Activated T-cell treated with anti-CD3 and anti-CD28 coated beads for 1 hour (primary cell): ENCODE results near the gene SAAL1.
A peak's percentile ranks its signal among the peaks of the same experiment; 100 is the strongest.
"Not testable (repeated sequence)": the region's sequence is repeated elsewhere in the genome, so short reads cannot be mapped to it uniquely, and the experiment has no call there.

Experiments used
- DNase-seq: peaks from one replicate; pipeline ENCODE4 v3.0.0-alpha.2; 2020; ENCODE audit warnings: low read depth

Gene SAAL1, protein sequence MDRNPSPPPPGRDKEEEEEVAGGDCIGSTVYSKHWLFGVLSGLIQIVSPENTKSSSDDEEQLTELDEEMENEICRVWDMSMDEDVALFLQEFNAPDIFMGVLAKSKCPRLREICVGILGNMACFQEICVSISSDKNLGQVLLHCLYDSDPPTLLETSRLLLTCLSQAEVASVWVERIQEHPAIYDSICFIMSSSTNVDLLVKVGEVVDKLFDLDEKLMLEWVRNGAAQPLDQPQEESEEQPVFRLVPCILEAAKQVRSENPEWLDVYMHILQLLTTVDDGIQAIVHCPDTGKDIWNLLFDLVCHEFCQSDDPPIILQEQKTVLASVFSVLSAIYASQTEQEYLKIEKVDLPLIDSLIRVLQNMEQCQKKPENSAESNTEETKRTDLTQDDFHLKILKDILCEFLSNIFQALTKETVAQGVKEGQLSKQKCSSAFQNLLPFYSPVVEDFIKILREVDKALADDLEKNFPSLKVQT

DNA sequence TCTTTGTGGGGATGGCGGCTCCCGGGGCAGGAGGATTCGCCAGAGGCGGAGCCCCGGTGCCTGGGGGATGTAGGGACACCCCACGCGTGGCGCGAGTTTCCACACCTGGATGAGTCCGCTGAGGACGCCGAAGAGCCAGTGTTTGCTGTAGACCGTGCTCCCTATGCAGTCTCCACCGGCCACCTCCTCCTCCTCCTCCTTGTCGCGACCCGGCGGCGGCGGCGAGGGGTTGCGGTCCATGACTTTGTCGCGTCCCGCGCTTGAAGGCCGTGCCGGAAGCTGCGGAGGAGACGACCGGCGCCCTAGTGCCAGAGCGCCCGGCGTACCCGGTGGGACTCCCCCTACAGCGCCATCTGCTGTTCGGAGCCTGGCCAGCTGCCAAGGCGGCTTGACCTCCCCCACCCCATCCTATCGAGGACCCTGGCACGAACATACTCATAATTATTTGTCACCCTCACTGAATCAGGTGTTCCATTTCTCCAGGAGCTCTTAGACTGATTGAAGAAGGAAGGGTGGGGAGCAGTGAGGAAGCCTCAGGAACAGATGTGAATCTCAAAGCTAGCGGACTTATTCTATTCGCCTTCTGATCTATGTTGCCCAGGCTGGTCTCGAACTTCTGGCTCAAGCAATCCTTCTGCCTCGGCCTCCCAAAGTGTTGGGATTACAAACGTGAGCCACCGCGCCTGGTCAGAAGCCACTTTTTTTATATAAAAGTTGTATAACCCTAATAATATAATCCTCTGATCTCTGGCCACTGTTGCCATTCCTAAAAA is at the start of gene SAAL1:
SAAL1 (minus strand) TSS at position 281 of the 773 bp plus-strand sequence; CDS start at position 240, 41 bp downstream.
- DNase-seq, result peak; percentile 90

DNA sequence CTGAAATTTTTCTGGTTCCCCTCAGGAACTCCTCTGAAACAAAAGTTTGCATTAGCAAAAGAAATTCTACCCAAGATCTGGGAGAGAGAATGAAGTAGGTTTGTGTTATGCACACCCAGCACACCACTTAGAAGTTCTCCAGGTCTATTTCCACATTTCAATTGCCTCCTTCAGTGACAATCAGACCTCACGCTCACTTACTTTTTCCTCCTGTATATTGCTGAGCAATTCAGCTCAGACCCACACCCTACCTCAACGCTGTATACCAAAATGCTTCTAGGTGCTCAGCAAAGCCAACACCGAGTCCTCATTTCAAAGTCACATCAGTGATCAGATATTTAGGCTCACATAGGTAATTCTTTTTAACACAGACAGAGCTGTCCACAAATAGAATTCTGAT is 45.7 kb upstream of the SAAL1 start:
- DNase-seq, result no peak

DNA sequence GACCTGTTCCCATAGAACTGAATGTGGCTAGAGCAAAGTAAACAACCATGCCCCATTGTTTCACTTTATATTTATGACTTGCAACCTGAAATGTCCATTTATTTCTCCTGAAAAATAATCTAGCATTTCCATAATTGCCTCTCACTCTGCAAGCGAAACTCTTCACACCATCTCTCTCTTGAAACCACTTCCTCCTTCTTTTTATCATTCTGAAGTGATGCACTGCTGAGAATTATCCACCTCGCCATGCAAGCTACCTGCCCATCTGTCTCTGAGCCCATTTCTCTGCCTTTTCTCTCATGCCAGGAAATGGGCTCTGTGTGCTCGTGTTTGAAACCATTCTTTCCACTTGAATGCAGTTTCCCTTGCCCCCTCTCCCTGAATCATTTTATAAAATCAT is 40.0 kb upstream of the SAAL1 start:
- no peak for DNase-seq

DNA sequence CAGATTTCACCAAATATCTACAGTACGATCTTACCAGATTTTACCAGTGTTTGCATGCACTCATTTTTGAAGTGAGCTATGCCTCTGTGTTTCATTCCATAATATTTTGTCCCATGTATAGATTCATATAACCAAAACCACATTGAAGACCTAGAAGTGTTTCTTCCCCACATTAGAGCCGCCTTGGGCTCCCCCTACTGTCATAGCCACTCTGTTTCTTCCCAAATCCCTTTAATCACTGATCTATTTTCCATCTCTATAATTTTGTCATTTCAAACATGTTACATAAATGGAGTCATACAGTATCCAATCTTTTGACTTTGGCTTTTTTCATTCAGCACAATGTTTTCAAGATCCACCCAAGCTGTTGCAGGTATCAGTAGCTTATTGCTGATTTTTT is 39.1 kb upstream of the SAAL1 start:
- DNase-seq, result no peak

DNA sequence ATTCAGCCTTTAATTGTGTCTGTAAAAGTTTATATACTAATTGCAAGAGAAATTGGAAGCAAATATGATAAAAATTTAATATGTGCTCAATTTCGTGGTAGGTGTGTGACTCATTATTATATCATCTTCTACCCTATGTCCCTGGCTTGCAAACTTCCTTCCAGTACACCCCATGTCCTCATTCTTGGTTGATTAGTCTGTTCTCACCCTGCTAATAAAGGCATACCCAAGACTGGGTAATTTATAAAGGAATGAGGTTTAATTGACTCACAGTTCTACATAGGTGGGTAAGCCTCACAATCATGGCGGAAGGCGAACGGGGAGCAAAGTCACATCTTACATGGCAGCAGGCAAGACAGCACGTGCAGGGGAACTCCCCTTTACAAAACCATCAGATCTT is 38.4 kb upstream of the SAAL1 start:
- no peak for DNase-seq

DNA sequence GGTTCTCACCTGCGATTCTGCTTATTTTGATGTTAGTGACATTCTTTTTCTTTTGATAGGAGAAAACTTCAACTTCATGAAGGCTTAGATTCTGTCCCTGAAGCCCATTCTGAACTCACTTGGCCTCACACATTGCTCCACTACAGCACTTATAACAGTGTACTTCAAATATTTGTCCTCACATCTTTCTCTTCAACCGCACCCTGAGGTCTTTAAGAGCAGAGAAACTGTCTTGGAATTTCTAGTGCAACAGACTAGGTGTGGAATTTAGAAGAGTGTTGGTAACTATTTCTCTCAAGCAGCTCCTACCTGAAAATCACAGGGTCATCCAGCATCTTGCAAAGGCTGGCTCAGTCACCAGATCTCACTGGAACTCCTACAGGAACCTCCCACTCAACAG is 34.3 kb upstream of the SAAL1 start:
- no peak for DNase-seq

DNA sequence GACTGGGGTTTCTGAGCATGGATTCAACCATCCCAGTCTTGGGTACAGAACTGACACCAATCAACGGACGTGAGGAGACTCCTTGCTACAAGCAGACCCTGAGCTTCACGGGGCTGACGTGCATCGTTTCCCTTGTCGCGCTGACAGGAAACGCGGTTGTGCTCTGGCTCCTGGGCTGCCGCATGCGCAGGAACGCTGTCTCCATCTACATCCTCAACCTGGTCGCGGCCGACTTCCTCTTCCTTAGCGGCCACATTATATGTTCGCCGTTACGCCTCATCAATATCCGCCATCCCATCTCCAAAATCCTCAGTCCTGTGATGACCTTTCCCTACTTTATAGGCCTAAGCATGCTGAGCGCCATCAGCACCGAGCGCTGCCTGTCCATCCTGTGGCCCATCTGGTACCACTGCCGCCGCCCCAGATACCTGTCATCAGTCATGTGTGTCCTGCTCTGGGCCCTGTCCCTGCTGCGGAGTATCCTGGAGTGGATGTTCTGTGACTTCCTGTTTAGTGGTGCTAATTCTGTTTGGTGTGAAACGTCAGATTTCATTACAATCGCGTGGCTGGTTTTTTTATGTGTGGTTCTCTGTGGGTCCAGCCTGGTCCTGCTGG is 31.4 kb upstream of the SAAL1 start:
- no peak for DNase-seq

DNA sequence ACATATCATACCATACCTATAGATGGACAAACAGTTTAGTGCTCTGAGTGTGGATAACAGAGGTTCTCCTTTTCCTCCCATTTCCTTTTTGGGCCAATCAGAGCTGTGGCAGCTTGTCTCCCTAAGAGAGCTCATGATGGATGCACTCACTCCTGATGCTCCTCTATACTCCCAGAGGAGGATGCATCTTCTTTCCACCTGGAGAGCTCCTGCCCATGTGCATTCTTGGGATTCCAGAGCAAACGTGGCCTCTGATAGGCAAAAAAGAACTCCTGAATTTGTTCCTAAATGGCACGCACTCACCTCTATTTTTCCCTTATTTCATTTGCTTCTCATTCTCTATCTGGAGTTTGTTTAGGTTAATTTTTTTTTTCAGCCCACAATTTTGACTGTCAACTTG is 29.4 kb upstream of the SAAL1 start:
- no peak for DNase-seq

DNA sequence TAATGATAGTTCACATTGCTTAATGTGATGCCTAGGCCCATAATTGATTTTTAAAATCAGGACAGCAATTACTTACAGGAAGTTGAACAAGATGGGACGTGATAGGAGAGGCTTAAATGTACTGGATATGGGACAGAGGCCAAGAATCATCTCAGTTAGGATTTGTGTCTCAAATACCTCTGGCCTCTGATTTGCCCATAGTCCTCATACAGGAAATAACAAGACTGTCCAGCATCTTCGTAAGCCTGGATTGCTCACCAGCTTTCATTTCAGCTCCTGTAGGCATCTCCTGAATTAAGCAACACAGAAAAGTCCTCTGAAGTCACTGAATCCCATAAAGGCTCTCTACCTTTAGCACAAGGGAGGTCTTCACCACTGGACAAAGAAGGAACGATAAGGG is 26.5 kb upstream of the SAAL1 start, which contains the start of gene MRGPRX3:
MRGPRX3 (plus strand) TSS at position 231 of the 400 bp plus-strand sequence. CDS start 4,632 bp downstream, outside the sequence.
- no peak for DNase-seq

DNA sequence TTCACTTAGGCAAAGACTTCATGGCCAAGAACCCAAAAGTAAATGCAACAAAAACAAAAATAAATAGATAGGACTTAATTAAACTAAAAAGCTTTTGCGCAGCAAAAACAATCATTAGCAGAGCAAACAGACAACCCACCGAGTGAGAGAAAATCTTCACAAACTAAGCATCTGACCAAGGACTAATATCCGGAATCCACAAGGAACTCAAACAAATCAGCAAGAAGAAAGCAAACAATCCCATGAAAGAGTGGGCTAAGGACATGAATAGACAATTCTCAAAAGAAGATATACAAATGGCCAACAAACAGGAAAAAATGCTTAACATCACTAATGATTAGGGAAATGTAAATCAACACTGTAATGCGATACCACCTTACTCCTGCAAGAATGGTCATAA is 25.2 kb upstream of the SAAL1 start:
- not testable (repeated sequence) for DNase-seq

DNA sequence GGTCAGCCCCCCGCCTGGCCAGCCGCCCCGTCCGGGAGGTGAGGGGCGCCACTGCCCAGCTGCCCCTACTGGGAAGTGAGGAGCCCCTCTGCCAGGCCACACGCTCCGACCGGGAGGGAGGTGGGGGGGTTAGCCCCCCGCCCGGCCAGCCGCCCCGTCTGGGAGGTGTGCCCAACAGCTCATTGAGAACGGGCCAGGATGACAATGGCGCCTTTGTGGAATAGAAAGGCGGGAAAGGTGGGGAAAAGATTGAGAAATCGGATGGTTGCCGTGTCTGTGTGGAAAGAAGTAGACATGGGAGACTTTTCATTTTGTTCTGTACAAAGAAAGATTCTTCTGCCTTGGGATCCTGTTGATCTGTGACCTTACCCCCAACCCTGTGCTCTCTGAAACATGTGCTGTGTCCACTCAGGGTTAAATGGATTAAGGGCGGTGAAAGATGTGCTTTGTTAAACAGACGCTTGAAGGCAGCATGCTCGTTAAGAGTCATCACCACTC is 15.5 kb upstream of the SAAL1 start:
- DNase-seq, result not testable (repeated sequence)

DNA sequence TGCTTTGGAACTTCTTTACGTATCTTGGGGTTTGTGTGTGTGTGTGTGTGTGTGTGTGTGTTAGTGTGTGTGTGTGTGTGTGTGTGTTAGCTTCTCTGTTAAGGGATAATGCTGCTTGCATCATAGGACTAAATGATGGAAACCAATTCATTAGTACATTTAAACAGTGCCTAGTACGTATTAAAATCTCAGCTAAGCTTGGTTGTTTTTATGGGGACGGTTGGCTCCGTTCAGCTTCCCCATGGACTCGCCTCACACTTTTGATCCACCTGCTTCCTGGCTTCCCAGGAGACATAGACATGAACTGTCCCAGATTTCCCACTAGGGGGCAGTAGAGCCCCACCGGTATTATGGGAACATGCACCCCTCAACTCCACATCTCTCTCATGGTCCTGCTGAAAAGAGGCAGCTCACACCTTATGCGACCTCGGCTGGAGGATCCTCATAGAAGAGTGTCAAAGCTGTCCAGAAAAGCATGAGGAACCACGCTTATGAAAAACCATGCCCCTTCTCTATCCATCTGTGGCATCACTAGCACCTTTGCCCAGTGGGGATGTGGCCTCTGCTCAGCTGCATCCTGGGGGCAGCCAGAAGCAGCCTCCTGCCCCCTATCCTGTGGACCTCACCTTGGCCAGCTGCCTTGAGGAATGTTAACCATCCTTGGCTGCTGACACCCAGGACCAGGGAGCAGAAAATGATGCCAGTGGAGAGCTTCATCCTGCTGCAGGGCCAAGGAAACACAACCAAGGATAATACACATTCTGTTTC is 9.7 kb upstream of the SAAL1 start:
- peak; percentile 49 for DNase-seq

DNA sequence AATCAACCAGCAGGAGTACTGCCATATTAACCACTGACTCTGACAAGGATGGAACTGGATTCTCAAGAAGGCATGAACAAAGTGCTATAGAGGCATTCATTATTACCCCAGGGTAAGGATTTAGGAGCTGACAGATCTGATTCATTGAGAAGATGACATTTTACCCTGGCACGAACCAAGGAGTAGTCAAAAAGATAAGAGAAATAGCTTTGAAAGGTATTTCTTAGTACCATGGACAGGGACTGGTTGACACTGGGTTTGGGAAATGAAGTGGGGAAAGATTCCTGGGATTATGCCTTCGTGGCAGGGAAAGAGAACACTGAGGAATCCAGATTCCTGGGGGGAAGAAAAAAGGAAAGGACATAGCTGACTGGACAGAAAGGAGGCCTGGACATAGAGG is 5.1 kb upstream of the SAAL1 start:
- DNase-seq, result no peak

DNA sequence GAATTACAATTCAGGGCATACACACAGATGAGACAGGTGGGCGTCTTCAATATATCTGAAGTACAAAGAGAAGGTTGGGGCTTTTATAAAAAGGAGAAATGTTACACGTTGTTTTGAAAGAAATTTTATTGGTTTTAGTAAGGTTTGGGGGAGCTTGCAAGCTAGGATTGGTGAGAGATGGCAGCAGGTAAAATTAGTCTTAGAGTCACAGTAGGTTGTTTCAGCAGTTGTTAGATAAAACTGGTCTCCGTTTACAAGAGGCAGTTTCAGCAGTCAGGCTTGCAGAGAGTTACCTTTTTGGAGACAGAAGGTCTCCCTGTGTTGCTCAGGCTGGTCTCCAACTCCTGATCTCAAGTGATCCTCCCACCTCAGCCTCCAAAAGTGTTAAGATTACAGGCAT is 2.4 kb upstream of the SAAL1 start:
- DNase-seq, result no peak

DNA sequence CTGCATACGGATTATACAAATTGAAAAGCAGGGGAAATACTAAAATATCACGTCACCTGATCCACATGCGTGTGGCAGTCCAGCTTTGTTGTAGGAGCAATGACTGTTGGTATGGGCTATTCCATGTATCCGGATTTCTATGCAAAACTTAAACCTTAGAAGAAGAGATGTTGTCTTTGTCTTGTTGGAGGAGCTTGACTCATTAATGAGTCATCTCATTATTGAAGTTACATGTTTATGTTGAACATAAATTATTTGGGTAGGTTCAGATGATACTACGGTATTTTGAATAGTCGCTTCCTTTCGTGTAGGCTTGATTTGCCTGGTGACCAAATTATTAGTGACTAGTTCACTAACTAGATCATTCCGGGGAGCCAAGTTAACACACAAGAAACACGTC is 806 bp upstream of the SAAL1 start:
- DNase-seq, result no peak

DNA sequence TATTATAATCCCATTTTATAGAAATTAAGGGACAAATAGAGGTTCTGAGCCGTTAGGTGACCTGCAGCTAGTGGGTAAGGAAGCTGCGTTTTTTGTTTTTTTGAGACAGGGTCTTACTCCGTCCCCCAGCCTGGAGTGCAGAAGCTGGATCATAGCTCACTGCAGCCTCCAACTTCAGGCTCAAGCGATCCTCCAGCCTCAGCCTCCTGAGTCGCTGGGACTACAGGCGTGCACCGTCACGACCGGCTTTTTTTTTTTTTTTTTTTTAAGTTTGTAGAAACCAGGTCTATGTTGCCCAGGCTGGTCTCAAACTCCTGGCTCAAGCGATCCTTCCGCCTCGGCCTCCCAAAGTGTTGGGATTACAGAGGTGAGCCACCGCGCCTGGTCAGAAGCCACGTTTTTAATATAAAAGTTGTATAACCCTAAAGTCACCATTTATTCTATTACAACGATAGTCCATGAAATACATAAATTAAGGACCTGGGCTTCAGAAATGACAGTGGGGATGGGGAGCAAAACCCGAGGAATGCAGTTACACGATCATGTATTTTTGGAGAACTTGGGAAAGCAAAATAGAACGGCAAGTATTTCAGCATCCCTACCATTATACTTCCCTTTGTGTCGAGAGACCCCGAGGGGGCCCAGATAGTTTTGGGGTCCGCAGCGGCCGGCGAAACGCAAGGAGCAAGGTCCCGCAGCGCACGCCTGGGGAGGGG is 638 bp downstream of the SAAL1 start:
- DNase-seq, result no peak

DNA sequence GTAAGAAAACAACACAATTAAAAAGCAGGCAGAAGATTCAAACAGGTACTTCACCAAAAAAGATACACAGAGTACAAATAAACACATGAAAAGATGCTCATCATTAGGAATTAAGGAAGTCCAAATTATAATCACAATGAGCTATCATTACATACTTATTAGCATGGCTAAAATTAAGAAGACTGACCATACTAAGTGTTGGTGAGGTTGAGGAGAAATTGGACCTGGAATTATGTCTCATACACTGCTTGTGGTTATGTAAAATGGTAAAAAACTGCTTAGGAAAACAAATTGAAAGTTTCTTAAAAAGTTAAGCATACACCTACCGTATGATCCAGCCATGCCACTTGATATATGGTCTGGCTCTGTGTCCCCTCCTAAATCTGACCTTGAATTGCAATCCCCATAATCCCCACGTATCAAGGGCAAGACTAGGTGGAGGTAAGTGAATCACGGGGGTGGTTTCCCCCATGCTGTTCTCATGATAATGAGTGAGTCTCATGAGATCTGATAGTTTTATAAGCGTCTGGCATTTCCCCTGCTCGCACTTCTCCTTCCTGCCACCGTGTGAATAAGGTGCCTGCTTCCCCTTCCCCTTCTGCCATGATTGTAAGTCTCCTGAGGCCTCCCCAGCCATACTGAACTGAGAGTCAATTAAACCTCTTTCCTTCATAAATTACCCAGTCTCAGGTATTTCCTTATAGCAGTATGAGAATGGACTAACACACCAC is 4.8 kb downstream of the SAAL1 start:
- no peak for DNase-seq

DNA sequence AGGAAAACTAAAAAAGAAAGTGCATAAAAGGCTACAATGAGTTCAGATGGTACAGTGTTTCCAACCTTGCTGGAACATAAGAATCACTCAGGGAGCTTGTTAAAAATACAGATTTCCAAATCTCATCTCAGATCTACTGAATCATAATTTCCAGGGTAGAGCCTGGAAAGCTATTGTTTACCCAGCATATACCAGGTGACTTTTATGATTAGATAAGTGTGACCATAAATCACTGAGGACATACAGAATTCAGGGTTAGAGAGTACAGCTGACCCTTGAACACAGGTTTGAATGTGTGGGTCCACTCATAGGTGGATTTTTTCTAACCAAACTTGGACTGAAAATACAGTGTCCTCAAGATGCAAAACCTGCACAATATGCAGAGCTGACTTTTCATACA is 11.9 kb downstream of the SAAL1 start:
- no peak for DNase-seq

DNA sequence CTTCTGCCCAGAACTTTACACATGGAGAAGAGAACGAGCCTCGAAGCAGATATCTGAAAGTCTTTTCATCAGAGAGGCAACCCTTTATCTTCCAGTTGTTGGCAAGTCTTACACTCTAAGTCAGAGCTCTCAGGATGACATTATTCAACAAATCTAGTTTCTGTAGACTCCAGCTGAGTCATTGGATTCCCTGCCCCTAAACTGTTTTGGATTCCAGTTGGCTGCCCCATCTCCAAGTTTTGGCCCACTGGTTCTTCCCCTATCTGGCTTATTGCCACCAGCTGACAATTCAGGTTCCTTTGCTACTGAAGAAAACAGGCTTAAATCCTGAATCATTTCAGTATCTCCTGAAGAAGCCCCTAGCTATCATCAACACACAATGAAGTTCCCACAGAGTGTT is 14.2 kb downstream of the SAAL1 start:
- no peak for DNase-seq

DNA sequence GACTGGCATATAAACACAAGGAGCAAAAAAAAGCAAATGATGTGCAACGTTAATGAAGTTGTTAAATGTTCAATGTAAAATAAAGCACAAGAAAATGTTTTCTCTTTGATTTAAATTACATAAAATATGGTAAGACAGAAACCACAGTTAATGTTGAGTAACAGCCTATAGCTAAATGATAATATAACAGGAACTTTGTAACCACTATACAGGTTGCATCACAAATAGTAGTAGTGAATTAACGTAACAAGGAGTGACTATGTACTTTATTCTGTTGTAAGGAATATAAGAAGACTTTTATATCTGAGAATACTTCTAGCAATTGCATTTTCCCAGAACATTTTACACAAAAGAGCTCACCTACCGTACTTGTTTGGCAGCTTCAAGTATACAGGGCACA is 16.9 kb downstream of the SAAL1 start:
- DNase-seq, result no peak
